COLO668 (cell line): ENCODE results near the gene RCN1.
"Not testable (repeated sequence)": the region's sequence is repeated elsewhere in the genome, so short reads cannot be mapped to it uniquely, and the experiment has no call there.

Experiments used
- DNase-seq: peaks from one replicate; lab custom pipeline; 2025; ENCODE audit not compliant: unreplicated experiment; lab: John Stamatoyannopoulos, UW

RCN1 gene

GRCh38 chr11:32109592-32109991 lies 18.7 kb downstream of the RCN1 start:
- no peak for DNase-seq

GRCh38 chr11:32110795-32111194 lies 19.9 kb downstream of the RCN1 start:
- DNase-seq, result no peak

- DNase-seq, result no peak
Observed at GRCh38 chr11:32113200-32113919, 22.5 kb downstream of the RCN1 start.

- DNase-seq, result no peak
Observed at GRCh38 chr11:32113920-32114203, 23.0 kb downstream of the RCN1 start.

GRCh38 chr11:32115446-32115845 lies 24.6 kb downstream of the RCN1 start:
- no peak for DNase-seq

GRCh38 chr11:32116668-32117067 lies 25.8 kb downstream of the RCN1 start:
- DNase-seq, result no peak

- no peak for DNase-seq
Observed at GRCh38 chr11:32118025-32118974, 27.4 kb downstream of the RCN1 start.

GRCh38 chr11:32119139-32119538 lies 28.3 kb downstream of the RCN1 start:
- not testable (repeated sequence) for DNase-seq

- DNase-seq, result no peak
Observed at GRCh38 chr11:32121012-32121411, 30.1 kb downstream of the RCN1 start.

- DNase-seq, result no peak
Observed at GRCh38 chr11:32122200-32122599, 31.3 kb downstream of the RCN1 start.

GRCh38 chr11:32131321-32131720 lies 40.4 kb downstream of the RCN1 start:
- DNase-seq, result no peak

- DNase-seq, result no peak
Observed at GRCh38 chr11:32136657-32137056, 45.8 kb downstream of the RCN1 start.

GRCh38 chr11:32137263-32137662 lies 46.4 kb downstream of the RCN1 start:
- DNase-seq, result no peak

- DNase-seq, result no peak
Observed at GRCh38 chr11:32137869-32138268, 47.0 kb downstream of the RCN1 start.

- no peak for DNase-seq
Observed at GRCh38 chr11:32138902-32139301, 48.0 kb downstream of the RCN1 start.

- DNase-seq, result no peak
Observed at GRCh38 chr11:32139896-32140520, 49.1 kb downstream of the RCN1 start.

- no peak for DNase-seq
Observed at GRCh38 chr11:32141745-32142546, 51.1 kb downstream of the RCN1 start.

GRCh38 chr11:32143378-32143777 lies 52.5 kb downstream of the RCN1 start:
- DNase-seq, result no peak

GRCh38 chr11:32145282-32145681 lies 54.4 kb downstream of the RCN1 start:
- DNase-seq, result no peak

GRCh38 chr11:32148895-32149294 lies 58.0 kb downstream of the RCN1 start:
- no peak for DNase-seq

GRCh38 chr11:32149748-32150147 lies 58.9 kb downstream of the RCN1 start:
- peak; percentile 10 for DNase-seq
